ENCODE results near the gene NCKAP5. TPM values are rescaled to one million over a fixed set of nuclear protein-coding genes. Genes with fewer than 3 reads are reported as not detected.

NCKAP5 gene
- total and polyA plus RNA-seq, 2 of the 8 experiments (the other 6 are each of a cell fraction or from before 2014, with no cell fraction given), result 0.27 to 0.86 TPM

GRCh38 chr2:132703396-132703795 lies 864.9 kb downstream of the NCKAP5 start:
- Histone ChIP-seq H2BK15ac (ENCODE audit: low read length) (no peak overlapping the region), H4K8ac (ENCODE audit: extremely low read depth, insufficient read depth, low read length) (no peak overlapping the region), H3K14ac (ENCODE audit: insufficient read length) (no peak overlapping the region), H3K9ac (replicated peaks in 1 of 4; ENCODE audit: extremely low read depth in 1 of 4, low read depth in 3 of 4, low read length in 3 of 4) (no peak overlapping the region), H2BK20ac (ENCODE audit: low read length) (no peak overlapping the region), H3K56ac (replicated peaks; ENCODE audit: insufficient read length, low read depth, low read length) (no peak overlapping the region), H4K20me1 (replicated peaks in 1 of 2; ENCODE audit: control insufficient read depth in 1 of 2, insufficient read depth in 2 of 2, low read length in 2 of 2) (no peaks in the 10 kb centered on the region), H3K27me3 (replicated peaks in 1 of 4; ENCODE audit: control insufficient read depth in 3 of 4, extremely low read depth in 1 of 4, insufficient read depth in 3 of 4, low read length in 3 of 4) (no peaks in the 10 kb centered on the region), H3K36me3 (ENCODE audit: control insufficient read depth in 2 of 4, insufficient read depth in 4 of 4, low read length in 3 of 4) (no peaks in the 10 kb centered on the region), H2AK5ac (ENCODE audit: low read depth, low read length) (no peak overlapping the region), H3K23me2 (ENCODE audit: low read depth, low read length) (no peaks in the 10 kb centered on the region), H3K79me1 (ENCODE audit: low read depth, low read length) (no peaks in the 10 kb centered on the region), H3K4me1 (replicated peaks in 1 of 4; ENCODE audit: control insufficient read depth in 3 of 4, insufficient read depth in 4 of 4, low read length in 3 of 4) (no peaks in the 10 kb centered on the region), H2AFZ (ENCODE audit: low read length) (no peak overlapping the region), H3K27ac (ENCODE audit: low read depth, low read length) (no peak overlapping the region), H4K5ac (ENCODE audit: insufficient read length, low read depth, low read length) (no peak overlapping the region), H2BK120ac (replicated peaks; ENCODE audit: low read depth, low read length) (no peak overlapping the region), H3K4ac (replicated peaks; ENCODE audit: insufficient read length, low read depth, low read length) (no peak overlapping the region), H3K18ac (ENCODE audit: extremely low read depth, low read length) (no peak overlapping the region), H3K4me3 (ENCODE audit: extremely low read depth in 1 of 4, insufficient read depth in 2 of 4, low read depth in 3 of 4, low read length in 4 of 4) (no peak overlapping the region), H3K23ac (ENCODE audit: insufficient read length) (no peak overlapping the region), H3K79me2 (ENCODE audit: control insufficient read depth in 1 of 2, insufficient read depth in 2 of 2, low read length in 2 of 2) (no peaks in the 10 kb centered on the region), H4K91ac (replicated peaks; ENCODE audit: insufficient read length, low read length) (no peak overlapping the region), H2BK5ac (ENCODE audit: low read depth, low read length) (no peak overlapping the region), H3K9me3 (ENCODE audit: insufficient read depth in 2 of 2, low read depth in 1 of 2, low read length in 1 of 2) (no peaks in the 10 kb centered on the region), H3K4me2 (ENCODE audit: insufficient read depth in 1 of 2, low read depth in 2 of 2, low read length in 2 of 2) (no peak overlapping the region), H2BK12ac (ENCODE audit: low read depth, low read length) (no peak overlapping the region)
- WGBS, 2 experiments (ENCODE audit: extremely low coverage in 1 of 2, insufficient coverage in 1 of 2, insufficient read length in 1 of 2, insufficient replicate concordance in 2 of 2, low coverage in 1 of 2, low lambda C conversion rate in 2 of 2, missing lambda C conversion rate in 1 of 2), result 93% methylated on average over 4 of the region's 4 CpGs; no CpG with 5 or more reads in 1 of the 2 experiments
- no peak for DNase-seq (ENCODE audit: low read depth in 1 of 2, low spot score in 2 of 2)
- no peak for FAIRE-seq
- ChIA-PET CTCF (ENCODE audit: partially characterized antibody) (interaction anchor here (0.9 kb wide), 1 partner anchor 10 kb away, joined by 3 read pairs; no protein-coding TSS in a partner anchor), POLR2A (ENCODE audit: partially characterized antibody) (no interaction called here)
- TF ChIP-seq POLR2A (IDR thresholded peaks at IDR 0.05; ENCODE audit: control extremely low read depth in 1 of 2, low read depth in 2 of 2, low read length in 2 of 2), result no peak
- no peak for TF ChIP-seq GTF2F1 (IDR thresholded peaks at IDR 0.05; ENCODE audit: borderline replicate concordance, low read depth, low read length)
- TF ChIP-seq HDAC6 (IDR thresholded peaks at IDR 0.05; ENCODE audit: low read depth, low read length), result no peak
- no peak for TF ChIP-seq ATF2 (IDR thresholded peaks at IDR 0.05; ENCODE audit: low read length)
- TF ChIP-seq EZH2 (IDR thresholded peaks at IDR 0.05; ENCODE audit: low read depth, low read length, severe bottlenecking), result no peak
- TF ChIP-seq CEBPB (IDR thresholded peaks at IDR 0.05; ENCODE audit: low read depth, low read length), result no peak
- no peak for TF ChIP-seq BRCA1 (IDR thresholded peaks at IDR 0.05; ENCODE audit: low read depth, low read length)
- no peak for TF ChIP-seq CTBP2 (IDR thresholded peaks at IDR 0.05; ENCODE audit: borderline replicate concordance, insufficient read depth, insufficient read length, low read length)
- no peak for TF ChIP-seq SIN3A (conservative IDR thresholded peaks at IDR 0.05 in 1 of 2, IDR thresholded peaks at IDR 0.05 in 1 of 2; ENCODE audit: low read depth in 1 of 2, low read length in 2 of 2)
- TF ChIP-seq TAF7 (optimal IDR thresholded peaks at IDR 0.05; ENCODE audit: borderline replicate concordance, low read depth, low read length), result no peak
- no peak for TF ChIP-seq MAFK (IDR thresholded peaks at IDR 0.05; ENCODE audit: low read depth, low read length)
- TF ChIP-seq YY1 (IDR thresholded peaks at IDR 0.05; ENCODE audit: low read depth, low read length), result no peak
- TF ChIP-seq CHD1 (IDR thresholded peaks at IDR 0.05; ENCODE audit: low read depth, low read length), result no peak
- TF ChIP-seq NRF1 (IDR thresholded peaks at IDR 0.05; ENCODE audit: low read depth, low read length), result no peak
